ENCODE data around the gene CASP5.
"Not testable (repeated sequence)": the region's sequence is repeated elsewhere in the genome, so short reads cannot be mapped to it uniquely, and the experiment has no call there.

CASP5 gene

GRCh38 chr11:105023003-105023402, at the start of gene CASP5:
Gene CASP5 (minus strand): TSS chr11:105023168. CDS start chr11:105023136, 32 bp downstream.
- DNase-seq (ENCODE audit: low read depth in 2 of 2) = no peak

GRCh38 chr11:105072080-105072479, 49.1 kb upstream of the CASP5 start:
- not testable (repeated sequence) for DNase-seq (ENCODE audit: low read depth in 2 of 2)

GRCh38 chr11:105071089-105071732, 48.2 kb upstream of the CASP5 start:
- no peak for DNase-seq (ENCODE audit: low read depth in 2 of 2)

GRCh38 chr11:105070306-105070705, 47.3 kb upstream of the CASP5 start:
- no peak for DNase-seq (ENCODE audit: low read depth in 2 of 2)

GRCh38 chr11:105069749-105070148, 46.8 kb upstream of the CASP5 start:
- DNase-seq (ENCODE audit: low read depth in 2 of 2) = not testable (repeated sequence)

GRCh38 chr11:105063245-105063941, 40.4 kb upstream of the CASP5 start:
- not testable (repeated sequence) for DNase-seq (ENCODE audit: low read depth in 2 of 2)

- no peak for DNase-seq (ENCODE audit: low read depth in 2 of 2)
These were observed 34.5 kb upstream of the CASP5 start for GRCh38 chr11:105057432-105057831.

- DNase-seq (ENCODE audit: low read depth in 2 of 2) = no peak
These were observed 33.5 kb upstream of the CASP5 start for GRCh38 chr11:105056446-105056845.

GRCh38 chr11:105054723-105055493, 31.9 kb upstream of the CASP5 start:
- DNase-seq (ENCODE audit: low read depth in 2 of 2) = no peak

- DNase-seq (ENCODE audit: low read depth in 2 of 2) = no peak
These were observed 29.5 kb upstream of the CASP5 start for GRCh38 chr11:105052487-105052886.

- DNase-seq (ENCODE audit: low read depth in 2 of 2) = no peak
These were observed 28.6 kb upstream of the CASP5 start for GRCh38 chr11:105051559-105051958.

- no peak for DNase-seq (ENCODE audit: low read depth in 2 of 2)
These were observed 26.5 kb upstream of the CASP5 start for GRCh38 chr11:105049481-105049880.

- peak; percentile 94 to 95 for DNase-seq (ENCODE audit: low read depth in 2 of 2)
These were observed 24.1 kb upstream of the CASP5 start for GRCh38 chr11:105046898-105047579.

- no peak for DNase-seq (ENCODE audit: low read depth in 2 of 2)
These were observed 22.8 kb upstream of the CASP5 start for GRCh38 chr11:105045676-105046296.

- DNase-seq (ENCODE audit: low read depth in 2 of 2) = peak; percentile 23 to 30
These were observed 21.9 kb upstream of the CASP5 start, which contains the start of gene CARD16 for GRCh38 chr11:105044557-105045524. Gene CARD16 (minus strand): TSS chr11:105045335. CDS start chr11:105045297, 38 bp downstream.

- no peak for DNase-seq (ENCODE audit: low read depth in 2 of 2)
These were observed 19.2 kb upstream of the CASP5 start for GRCh38 chr11:105042178-105042577.

- no peak for DNase-seq (ENCODE audit: low read depth in 2 of 2)
These were observed 17.7 kb upstream of the CASP5 start for GRCh38 chr11:105040703-105041102.

- DNase-seq (ENCODE audit: low read depth in 2 of 2) = peak; percentile 64
These were observed 12.0 kb upstream of the CASP5 start, which contains the start of gene CASP1 for GRCh38 chr11:105034813-105035620. Gene CASP1 (minus strand): TSS chr11:105035144. CDS start chr11:105035113, 31 bp downstream.

- DNase-seq (ENCODE audit: low read depth in 2 of 2) = not testable (repeated sequence)
These were observed 11.4 kb upstream of the CASP5 start for GRCh38 chr11:105034388-105034787.
